AG08395 (cell line): ENCODE results near the gene CHCHD6.
A peak's percentile ranks its signal among the peaks of the same experiment; 100 is the strongest.

Source experiments
- DNase-seq: peaks from one replicate; pipeline ENCODE4 v3.0.0; 2012; ENCODE audit warnings: mixed read lengths, low spot score

The CHCHD6 gene, protein sequence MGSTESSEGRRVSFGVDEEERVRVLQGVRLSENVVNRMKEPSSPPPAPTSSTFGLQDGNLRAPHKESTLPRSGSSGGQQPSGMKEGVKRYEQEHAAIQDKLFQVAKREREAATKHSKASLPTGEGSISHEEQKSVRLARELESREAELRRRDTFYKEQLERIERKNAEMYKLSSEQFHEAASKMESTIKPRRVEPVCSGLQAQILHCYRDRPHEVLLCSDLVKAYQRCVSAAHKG

DNA sequence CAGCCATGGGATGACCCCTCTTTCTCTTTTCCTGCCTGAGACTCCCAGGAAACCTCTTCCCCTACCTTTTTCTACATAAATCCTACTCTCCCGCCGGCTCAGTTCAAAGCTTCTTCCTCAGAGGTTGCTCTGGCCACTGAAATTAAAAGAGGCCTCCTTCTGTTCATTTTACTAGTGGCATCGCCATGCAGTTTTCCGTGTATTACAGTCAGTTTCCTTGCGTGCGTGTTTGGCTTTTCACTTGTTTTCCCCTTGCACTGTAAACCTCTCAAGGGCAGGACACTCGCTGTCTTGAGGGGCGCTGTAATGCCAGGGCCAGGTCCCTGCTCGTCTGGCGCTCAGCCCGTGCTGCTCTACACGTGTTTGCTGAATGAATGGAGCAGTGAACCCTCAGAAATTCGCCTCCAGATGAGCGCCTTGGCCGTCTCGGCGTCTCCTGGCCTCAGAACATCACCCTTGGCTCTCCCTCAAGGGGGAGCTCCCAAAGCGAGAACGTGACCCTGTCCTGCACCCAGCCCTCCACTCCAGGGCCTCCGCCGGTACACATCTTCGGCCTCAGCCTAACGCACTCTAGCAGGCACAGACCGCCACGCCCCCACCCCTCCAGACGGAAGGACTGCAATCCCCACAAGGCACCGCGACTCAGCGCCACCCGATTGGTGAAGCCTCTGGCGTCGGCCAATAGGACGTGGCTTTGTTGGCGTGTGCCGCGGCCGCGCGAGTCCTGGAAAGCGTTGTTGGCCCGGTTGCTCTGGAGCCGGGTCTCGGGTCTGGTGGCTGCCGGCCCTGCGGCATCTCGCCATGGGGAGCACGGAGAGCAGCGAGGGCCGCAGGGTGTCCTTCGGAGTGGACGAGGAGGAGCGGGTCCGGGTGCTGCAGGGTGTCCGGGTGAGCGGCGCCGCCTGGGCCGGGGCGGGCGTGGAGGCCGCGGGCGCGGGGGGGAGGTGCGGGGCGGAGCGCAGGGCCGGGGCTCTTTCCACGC, at the start of gene CHCHD6:
CHCHD6 (plus strand) TSS at position 729 of the 982 bp plus-strand sequence; CDS start at position 802, 73 bp downstream.
- peak; percentile 99 for DNase-seq

DNA sequence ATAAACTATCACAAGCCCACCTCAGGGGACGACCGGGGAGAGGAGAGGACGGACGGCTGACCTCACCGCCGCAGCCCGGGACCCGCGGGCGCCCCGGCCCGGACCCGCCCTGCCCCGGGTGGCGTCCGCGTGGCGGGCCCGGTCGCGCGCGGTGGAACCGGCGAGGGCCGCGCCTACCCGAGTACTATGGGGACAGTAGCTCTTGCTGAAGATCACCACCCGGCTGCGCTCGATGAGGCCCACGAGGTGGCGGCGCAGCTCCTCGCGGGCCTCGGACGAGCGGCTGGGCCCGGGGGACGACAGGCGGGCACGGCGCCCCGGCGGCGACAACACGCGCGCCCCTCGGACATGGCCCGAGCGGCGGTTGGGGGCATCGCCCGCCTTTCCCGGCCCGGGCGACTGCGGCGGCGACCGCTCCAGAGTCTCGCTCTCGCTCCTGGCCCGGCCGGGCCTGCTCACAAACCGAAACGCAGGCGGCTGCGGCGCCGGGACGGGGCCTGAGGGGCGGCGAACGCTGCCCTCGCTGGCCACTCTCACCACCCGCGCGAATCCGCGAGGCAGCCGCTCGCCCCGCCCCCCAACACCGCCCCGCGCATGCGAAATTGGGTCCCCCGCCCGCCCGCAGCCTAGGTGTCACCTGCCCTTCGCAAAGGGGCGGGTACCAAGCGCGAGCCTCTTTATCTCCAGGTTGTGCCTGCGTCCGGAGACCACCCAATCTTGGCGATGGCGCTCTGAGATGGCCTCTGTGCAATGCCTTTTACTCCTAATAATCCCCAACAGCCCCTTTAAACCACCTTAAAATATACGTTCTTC, 49.3 kb upstream of the CHCHD6 start, which contains the start of gene TXNRD3:
TXNRD3 (minus strand) TSS at position 554 of the 813 bp plus-strand sequence.
- peak; percentile 91 for DNase-seq

DNA sequence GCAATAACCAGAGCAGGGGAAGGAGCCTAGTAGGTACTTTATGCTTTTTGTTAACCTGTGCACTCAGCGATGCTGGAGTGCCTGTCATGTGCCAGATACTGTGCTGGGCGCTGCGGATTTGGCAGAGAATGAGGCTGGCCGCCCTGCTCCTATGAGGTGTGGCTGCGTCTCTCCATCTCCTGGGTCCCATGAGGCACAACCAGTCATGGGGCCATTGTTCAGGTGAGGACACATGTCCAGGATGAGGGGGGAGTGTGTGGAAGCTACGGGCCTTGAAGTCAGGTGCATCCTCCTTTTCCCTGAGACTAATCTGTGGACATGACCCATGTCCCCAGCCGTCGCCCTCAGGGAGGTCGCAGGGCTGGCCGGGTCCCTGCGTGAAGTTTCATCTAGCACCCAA, 48.2 kb upstream of the CHCHD6 start:
- no peak for DNase-seq

DNA sequence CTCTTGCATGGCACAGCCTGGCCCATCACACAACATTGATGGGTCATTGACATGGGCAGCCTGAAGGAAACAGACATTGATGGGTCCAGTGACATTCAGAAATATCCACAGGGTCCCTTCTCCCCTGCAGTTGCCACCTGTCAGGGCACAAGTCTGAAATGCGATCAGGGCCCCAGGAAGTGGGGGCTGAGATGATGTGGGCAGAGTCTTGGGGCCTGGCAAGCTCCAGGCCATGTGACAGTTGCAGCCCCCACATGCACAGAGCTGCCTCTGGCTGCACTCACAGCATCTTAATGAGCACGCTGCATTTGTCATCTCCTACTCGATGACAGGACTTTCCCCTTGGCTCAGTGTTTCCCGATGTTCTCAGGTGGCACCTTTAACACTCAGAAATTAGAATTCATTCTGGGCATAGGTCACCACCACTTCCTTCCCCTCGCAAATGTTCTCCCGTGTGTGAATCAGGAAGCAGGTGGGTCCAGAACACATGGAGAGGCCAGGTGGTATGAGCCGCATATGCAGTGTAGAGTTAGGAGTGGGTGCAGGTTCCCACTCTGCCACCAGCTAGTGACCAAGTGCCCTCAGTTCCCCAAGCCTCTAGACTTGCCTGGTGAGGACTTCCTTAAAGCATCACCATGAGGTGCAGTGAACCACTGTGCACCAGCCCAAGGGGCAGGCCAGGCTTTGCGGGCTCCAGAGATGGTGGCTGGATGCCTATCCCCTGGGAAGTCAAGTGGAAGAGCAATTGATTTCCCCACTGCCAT, 47.5 kb upstream of the CHCHD6 start:
- DNase-seq, result no peak

DNA sequence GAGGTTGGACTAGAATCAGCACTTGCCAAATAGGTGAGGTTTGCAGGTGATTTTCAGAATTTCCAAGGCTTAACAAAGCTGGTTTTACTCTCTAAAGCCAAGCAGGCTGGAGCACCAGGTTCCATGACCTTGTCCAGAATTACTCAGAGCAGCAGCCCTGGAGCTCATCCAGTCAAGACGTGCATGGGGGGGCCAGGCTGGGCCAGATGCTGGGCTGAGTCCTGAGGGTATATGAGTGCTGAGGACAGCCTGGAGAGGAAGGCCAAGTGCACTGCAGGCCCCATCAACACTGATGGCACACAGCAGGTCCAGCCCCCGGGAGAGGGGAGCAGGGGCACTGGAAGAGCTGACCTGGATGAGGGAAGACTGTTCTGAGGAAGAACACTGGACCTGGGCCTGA, 46.1 kb upstream of the CHCHD6 start:
- no peak for DNase-seq

DNA sequence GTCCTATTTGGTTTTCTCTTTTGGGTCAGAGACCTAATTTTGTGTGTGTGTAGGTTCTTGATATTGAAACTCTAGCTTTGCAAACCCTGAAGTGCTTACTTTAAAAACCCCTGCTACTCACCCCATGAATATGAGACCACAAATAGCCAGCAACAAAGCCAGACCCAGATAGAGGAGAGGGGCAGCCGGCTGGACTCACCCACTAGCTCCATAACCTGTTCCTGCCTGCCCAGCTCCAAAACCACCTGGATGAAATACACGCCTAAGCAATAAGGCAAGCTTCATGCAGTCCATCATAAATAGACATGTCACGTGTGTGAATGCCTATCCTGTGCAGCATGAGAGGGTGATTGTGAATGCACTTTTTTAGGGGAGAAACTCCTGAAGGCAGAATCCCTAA, 45.5 kb upstream of the CHCHD6 start:
- no peak for DNase-seq

DNA sequence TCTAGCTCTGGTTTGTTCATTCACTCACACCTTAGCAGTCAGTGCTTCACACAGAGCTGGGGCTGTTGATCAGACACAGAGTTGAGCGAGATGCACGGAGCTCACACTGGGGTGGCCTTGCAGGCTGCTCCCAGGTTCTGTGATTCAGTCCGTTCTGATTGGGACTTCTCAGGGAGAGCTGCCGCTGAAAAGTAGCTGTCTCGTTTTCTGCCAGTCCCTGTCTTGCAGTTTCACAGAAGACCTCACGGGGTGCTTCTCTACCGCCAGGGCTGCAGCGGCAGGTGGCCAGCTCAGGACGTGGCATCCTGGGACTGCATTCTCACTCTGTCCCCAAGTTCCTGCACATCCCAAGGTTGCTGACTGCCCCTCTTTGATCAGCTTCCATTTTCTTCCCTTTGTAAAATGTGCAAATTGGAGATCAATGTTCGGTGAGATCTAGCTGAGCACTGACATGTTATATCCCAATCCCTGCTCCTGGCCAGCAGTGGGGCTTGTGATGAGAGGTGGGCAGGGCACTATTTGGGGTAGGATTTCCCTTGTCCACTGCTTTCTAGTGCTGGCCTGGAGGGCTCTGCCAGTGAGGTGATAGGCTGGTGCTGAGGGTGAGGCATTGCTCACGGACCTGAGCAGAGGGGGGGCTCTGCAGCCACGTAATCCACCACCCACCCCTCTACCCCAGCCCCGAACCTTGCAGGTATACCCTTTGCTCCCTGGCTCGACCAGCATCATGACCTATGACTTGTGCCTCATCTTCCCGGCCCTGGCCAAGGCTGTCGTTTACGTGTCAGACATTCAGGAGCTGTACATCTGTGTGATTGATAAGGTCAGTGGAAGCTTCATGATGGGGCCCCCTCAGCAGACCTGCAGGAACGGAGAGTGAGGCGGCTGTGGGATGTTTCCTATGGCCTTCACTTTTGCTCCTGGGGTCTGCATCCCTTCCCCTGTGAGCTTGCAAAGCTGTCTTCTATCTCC, 43.8 kb upstream of the CHCHD6 start:
- DNase-seq, result no peak

DNA sequence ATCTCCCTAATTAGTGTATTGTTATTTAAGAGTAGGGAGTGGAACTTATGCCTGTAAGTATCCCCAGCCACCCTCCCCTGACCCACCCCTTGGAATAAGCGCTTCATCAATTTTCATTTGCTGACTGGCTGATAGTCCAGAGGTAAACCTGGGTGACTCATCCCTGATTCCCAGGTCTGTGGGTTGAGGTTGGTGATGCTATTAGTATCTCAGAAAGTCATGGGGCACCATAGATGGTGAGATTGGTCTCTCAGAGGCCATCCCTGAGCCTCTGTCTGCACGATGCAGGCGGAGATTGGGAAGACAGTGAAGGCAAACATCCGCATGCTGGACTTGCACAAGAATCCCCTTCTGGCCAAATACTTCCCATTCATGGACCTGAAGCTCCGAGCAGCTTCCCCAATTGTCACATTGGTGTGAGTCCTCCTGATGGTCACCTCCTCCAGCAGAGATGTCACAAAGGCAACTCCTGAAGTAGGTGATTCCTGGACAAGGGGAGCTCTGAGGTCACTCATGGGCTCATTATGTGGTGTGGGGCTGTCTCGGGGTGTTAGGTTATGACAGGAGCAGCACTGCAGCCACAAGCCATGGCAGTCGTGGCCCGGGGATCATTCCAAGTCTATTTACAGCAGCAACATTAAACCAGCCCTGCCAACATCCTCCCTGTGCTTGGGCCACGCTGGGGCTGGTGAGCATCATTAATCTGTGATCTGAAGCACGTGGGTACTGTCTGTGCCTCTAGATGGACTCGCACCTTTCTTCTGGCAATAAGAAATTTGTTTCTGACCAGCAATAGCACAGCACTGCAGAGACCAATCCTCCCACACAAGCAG, 42.3 kb upstream of the CHCHD6 start:
- DNase-seq, result no peak

DNA sequence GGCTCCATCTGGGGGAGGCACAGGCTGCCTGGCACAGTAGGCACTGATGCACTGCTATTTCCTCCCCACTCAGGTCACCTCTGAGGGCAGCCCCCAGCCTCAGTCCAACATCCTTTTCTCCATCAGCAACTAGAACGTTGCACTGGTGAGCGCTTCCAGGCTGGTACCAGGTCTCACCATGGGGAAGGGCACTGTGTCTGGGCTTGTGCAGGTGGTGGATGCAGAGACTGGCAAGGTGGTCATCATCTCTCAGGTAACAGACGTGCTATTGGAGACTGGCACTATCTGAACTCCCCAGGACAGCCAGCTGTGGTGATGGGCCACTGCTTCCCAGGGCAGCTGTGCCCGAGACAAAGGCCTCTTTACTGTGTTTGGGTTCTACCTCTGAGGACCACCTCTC, 40.8 kb upstream of the CHCHD6 start:
- DNase-seq, result no peak

DNA sequence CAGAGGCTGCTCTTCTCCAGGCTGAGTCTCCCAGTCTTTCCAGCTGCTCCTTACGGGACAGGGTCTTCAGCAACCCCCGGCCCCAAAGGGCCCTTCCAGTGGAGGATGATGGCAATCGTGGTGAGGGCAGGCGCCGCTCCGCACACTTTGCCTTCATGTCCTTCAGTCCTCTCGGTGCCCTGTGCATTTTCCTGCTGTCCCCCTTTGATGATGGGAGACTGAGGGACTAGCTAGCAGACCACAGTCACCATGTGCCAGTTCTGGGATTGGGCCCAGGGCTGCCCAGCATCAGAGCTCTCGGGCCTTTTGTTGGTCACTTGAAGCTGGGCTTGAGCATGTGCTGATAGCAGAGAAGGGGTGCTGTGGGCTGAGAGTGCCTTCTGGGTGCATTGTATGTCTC, 40.3 kb upstream of the CHCHD6 start:
- DNase-seq, result no peak

DNA sequence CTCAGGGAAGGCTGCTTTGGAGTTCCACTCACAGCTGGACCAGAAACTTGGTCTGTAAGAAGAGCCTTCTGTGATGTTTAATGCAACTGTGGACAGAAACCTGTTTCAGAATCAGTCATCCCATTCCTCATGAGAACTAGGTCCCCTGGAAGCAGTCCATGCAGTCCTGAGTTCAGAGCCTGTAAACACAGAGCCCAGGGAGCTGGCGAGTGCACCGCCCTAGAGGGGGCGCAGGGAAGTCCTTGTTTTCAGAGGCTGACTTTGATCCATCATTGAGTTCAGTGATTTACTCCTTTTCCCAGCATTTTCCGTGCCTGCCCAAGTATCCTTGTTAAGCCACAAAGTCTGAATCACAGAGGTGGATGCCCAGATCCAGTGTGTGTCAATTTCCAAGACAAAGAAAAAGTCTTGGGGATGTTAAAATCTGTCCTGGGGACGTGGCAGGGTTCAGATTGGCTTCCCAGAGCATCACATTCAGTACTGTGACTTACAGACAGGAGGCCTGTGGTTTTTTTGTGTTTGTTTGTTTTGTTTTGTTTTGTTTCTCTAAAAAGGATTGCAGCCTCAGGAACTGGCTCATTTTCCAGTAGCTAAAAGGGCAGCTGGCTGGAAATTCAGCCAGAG, 39.3 kb upstream of the CHCHD6 start:
- DNase-seq, result peak; percentile 45

DNA sequence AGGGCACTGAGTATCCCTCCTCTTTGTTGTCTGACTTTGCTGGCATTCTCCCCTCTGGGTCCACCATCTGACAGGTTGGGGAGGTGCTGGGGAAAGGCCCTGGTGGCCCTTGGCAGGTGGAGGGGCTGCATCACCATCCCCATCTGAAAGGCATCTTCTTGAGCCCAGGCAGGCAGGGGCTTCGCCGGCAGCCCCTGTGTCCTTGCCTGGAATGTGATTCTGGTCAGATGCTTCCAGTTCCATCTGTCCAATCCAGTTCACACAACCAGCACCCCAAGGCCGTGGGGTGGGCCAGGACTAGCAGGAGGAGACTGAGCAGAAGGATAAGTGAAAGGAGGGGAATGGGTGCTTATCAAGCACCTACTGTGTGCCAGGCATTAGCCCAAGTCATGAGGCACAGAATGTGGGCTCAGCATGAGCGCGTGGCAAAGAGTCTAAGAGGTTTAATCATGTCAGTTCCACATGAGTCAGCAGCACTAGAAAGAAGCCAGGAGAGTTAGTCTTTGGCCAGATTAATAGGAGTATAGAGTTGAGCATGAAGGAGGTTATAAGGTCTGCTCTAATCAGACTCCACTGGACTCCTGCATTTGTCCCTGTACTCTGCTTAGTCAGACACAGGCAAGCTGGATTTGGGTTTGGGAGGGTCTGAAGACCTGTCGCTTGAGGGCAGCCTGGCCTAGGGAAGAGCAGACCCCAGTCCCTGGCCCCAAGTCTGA, 38.7 kb upstream of the CHCHD6 start:
- no peak for DNase-seq

DNA sequence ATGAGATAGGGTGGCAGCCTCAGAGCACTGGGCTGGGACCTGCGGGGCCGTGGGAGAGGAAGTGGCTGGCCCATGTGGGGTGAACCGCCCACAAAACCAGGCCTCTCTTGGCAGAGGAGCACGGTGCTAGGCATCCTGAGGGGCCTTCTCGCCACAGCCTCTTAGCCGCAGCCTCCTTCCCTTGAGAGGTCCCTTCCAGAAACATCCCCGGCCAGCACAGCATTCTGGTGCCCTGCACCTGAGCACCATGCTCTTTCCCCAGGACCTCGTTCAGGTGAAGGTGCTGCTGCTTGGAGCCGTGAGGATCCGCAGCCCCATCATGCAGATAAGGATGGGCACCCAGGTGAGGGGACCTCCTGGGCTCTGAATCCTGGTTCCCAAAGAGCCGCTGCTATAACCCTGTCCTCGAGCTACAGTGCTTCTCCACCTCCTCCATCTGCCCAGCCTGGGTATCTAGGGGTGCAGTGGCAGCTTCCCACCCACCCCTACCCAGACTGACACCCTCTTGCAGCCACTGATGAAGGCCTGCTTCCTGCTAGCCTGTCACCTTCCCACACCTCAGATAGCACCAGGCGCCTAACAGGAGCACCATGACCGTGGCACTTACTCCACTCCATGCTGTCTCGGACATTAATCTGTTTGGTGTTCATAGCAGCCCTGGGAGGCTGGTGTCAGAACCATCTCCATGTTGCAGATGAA, 37.9 kb upstream of the CHCHD6 start:
- DNase-seq, result no peak

DNA sequence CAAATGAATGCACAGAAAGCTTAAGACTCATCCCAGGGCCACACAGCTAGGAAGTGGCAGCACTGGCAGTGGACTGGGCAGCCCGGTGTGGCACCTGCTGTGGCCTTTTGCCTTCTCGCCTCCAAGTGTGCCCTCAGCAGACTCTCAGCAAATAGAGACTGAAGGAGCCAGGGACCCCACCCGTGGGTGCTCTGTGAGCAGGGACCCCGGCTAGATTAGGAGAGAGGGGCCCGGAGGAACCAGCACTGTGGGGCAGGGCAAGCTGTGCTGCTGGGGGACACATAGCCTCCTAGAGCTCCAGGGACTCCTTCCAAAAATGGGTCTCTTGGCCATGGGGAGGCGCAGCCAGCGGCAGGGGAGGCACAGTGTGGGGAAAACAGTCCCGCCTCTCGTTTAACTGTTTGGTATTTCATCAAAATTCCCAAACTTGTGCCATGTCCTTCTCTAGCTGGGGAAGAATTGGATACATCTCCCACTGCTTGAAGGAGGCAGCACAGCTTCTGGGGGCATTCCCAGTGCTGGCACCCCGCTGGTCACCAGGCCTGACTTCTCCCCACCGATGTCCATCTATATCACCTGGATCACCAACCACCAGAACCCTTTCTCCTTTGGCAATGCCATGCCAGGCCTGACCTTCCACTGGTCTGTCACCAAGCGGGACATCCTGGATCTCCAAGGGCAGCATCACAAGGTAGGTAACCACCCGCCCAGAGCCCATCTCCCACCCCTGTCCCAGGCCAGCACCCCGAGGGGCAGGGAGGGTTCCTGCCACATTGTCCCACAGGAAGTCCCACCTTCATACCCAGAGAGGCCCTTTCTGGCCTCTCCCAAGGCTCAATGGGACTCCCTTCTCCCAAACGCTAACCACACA, 37.1 kb upstream of the CHCHD6 start:
- DNase-seq, result no peak

DNA sequence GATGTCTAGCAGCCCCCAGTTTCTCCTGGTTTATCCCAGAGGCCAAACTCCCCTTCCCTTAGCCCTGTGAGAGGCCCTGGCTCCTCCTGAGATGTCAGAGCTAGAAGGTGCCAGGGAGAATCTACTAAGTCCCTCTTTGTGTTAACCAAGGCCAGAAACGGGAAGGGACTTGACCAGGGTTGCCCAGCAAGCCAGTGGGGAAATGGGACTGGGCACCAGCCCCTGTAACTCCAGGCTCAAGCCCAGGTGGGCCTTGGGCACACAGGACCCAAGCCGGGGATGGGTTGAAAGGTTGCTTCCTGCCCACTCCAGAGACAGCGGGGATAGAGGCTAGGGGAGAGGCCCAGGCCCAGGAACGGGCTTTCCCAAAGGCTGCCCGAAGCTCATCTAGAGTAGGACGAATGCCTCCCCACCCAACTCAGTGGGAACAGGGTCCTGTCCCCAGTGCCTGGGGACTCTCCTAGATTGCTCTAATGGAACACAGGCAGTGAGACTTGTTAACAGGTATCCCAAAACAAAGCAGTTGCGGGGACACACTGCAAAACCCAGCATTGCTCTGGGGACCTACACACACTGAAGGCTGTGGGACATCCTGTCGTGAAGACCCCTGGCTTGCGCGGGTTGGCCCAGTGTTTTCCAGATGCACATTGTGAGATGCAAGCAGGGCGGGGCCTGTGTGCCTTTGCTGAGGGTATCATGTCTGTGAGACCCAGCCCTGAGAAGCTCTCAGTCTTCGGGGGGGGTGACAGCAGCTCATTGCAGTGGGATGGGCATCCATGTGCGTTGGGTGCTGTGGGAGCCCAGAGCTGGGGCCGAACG, 36.2 kb upstream of the CHCHD6 start:
- DNase-seq, result no peak
